Fibroblast of skin of back (primary cell): ENCODE results near the gene ADAM19.
"Not testable (repeated sequence)": the region's sequence is repeated elsewhere in the genome, so short reads cannot be mapped to it uniquely, and the experiment has no call there.

Source experiments
- DNase-seq: peaks from one replicate; pipeline ENCODE4 v3.0.0-alpha.2; 2013

The ADAM19 gene

DNA sequence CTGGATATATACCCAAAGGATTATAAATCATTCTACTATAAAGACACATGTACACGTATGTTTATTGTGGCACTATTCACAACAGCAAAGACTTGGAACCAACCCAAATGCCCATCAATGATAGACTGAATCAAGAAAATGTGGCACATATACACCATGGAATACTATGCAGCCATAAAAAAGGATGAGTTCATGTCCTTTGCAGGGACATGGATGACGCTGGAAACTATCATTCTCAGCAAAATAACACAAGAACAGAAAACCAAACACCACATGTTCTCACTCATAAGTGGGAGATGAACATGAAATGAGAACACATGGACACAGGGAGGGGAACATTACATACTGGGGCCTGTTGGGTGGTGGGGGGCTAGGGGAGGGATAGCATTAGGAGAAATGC, 92.9 kb downstream of the ADAM19 start:
- DNase-seq, result not testable (repeated sequence)

DNA sequence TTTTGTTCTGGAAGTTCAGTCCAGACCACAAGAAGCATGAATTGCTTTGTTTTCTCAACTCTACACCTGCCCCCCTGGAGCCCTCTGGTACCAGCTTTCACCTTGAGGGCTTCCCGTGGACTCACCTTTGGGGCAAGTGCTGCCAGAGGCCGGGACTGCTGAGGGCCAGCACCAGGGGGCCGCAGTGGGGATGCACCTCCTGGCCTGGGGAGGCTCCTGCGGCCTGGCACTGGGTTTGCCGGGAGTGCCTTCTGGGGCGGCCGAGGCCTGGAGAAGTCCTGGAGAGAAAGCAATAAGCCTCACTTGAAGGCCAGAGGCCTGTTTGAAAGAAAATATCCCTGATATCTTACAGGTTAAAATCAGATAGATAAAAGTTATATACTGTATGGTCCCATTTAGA, 93.9 kb downstream of the ADAM19 start:
- no peak for DNase-seq

- DNase-seq, result no peak
These were observed 94.3 kb downstream of the ADAM19 start for GRCh38 chr5:157481265-157481664.

GRCh38 chr5:157479612-157480510, 95.7 kb downstream of the ADAM19 start:
- no peak for DNase-seq

GRCh38 chr5:157479166-157479565, 96.4 kb downstream of the ADAM19 start:
- DNase-seq, result no peak

GRCh38 chr5:157478726-157479125, 96.8 kb downstream of the ADAM19 start:
- DNase-seq, result no peak

- DNase-seq, result no peak
These were observed 97.6 kb downstream of the ADAM19 start for GRCh38 chr5:157477814-157478494.

DNA sequence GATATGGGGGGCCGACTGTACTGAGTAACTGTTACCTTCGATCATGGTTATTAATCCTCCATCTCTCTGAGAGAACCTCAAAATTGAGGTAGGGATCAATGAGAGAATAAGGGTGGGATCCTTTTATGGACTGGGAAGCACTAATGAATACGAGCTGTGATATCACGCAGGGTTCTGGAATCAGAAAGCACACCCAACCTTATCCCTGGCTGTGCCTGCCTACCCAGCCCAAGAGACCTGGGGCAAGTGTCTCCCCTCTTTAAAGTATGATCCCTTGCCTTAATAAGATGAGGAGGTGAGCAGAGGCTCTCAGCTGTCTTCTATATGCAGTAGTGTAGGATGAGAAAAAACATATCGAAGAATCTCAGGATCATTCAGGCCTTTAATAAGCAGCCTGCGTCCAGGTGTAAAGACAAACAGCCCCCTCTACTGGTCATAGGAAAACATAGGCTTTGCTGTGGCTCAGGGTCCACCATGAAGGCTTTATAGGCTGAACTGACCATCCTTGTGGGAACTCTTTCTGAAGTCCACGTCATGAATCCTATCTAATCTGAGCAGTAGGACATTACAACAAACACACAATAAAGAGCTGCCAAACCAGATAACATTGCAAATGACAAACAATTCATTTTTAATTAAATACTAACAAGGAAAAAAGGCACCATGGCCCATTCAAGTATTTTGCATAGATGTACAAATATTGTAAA, 98.7 kb downstream of the ADAM19 start:
- peak; percentile 77 for DNase-seq

DNA sequence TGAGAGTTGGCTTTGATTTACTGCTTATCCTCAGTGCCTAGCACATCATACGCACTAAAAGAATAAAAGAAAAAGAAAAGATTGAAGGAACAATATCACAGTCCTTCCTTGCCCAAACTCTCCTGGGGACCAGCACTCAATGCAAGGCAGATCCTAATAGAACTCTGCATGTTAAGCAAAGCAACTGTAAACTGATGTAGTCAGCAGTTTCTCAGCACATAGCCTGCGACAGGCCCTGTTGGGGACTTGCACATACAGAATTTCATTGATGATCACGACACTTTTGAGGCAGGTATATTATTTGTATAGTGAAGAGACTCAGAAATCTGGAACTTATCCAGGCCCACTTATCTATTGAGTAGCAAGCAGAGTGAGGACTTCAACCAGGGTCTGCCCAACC, 100.1 kb downstream of the ADAM19 start:
- DNase-seq, result no peak

DNA sequence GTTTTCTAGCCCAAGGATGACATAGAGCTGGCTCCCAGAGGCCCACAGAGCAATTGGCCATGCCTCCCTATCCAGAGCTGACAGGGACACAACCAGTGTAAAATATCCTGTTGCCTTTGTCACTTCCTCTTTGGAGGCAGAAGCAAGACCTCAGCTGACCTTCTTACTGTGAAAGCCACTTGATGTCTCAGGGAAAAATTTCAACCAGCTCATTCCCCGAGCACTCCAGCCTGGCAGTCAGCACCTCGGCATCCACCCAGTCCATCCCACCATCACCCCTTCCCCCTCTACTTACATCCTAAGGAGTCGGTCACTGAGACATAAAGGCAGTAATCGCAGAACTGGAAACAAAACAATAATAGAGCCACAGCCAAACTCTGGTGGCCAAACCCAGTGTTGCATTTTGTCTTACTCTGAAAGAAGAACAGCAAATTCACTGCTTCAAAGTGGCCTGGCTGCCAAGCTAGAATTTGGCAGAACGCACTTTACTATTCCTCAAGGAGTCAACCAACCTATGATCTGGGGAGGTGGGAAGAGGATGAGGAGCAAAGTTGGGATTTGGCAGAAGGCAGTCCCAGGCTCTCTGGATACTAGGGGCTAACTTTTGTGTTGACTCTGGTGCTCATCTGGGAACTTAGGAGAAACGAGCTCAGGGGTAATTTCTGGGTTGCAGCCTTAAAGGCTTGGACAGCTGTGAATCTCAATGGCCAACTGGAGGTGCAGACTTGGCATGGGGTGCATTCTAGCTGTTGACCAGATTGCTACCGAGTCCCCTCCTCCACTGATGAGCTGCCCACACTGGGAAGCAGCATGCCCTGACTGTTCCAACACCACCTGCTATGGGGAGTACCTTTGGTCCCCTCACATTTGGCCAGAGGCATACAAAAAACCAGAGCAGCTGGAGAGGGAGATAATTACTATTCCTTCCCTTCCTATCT, 101.9 kb downstream of the ADAM19 start:
- DNase-seq, result peak; percentile 95

GRCh38 chr5:157471709-157472108, 103.9 kb downstream of the ADAM19 start:
- peak; percentile 55 for DNase-seq

- DNase-seq, result no peak
These were observed 104.9 kb downstream of the ADAM19 start for GRCh38 chr5:157470631-157471030.

DNA sequence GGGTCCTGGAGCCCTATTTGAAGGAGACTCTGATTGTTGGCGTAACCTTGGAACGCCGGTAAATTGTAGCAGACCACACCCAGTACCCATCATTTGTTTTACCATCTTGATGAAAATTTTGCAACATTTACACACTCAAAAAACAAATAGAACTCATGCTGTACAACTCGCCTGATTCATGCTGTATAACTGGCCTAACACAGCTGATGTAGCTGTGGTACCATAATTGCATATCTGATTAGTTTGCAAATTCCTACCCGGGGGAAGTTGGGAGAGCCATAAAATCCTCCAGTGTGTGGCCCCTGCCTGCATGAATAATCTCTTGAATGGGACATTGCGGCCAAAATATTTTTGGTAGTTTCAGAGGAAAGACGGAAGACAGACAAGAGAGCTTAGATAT, 105.9 kb downstream of the ADAM19 start:
- no peak for DNase-seq

DNA sequence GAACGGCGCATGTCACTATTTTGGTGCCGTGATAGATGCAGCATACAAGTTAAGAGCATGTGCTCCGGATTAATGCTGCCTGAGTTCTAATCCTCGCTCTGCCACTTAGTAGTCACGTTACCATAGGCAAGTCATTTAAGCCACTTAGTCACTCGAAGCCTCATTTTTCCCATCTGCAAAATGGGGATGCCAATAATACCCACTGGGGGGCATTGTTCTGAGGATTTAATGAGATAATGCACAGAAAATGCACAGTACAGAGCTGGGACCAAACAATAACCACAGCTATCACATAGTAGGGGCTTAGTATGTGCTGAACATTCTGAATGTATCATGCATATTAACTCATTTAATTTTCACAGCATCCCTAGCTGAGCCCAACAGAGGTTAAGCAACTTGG, 106.5 kb downstream of the ADAM19 start:
- no peak for DNase-seq

- DNase-seq, result no peak
These were observed 107.1 kb downstream of the ADAM19 start for GRCh38 chr5:157468293-157468965.

DNA sequence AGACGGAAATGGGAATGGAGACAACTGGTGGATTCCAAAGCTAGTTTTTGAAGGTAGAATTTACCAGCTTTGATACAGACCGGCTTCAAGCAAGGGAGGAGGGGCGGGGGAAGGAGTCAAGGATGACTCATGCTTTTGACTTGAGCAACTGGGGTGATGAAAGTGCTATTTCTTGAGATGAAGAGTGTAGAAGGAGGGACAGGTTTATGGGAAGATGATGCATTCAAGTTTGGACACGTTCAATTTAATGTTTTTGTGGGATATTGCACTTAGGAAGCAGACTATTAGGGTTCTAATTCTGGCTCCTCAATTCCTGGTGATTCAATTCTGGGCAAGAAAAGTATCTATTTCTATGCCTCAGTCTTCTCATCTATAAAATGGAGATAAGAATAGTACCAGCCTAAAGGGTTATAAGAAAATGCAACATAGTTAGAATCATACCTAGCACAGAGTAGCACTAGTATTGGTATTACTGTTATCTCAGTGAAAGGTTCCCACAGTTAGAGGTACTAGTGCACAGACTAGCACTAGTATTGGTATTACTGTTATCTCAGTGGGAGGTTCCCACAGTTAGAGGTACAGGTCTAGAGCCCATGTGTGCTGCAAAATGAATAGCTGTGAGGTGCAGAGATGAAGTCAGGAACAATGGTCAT, 110.9 kb downstream of the ADAM19 start:
- DNase-seq, result peak; percentile 92

GRCh38 chr5:157463621-157464518, 111.7 kb downstream of the ADAM19 start:
- DNase-seq, result peak; percentile 86

- DNase-seq, result no peak
These were observed 112.5 kb downstream of the ADAM19 start for GRCh38 chr5:157463081-157463480.

DNA sequence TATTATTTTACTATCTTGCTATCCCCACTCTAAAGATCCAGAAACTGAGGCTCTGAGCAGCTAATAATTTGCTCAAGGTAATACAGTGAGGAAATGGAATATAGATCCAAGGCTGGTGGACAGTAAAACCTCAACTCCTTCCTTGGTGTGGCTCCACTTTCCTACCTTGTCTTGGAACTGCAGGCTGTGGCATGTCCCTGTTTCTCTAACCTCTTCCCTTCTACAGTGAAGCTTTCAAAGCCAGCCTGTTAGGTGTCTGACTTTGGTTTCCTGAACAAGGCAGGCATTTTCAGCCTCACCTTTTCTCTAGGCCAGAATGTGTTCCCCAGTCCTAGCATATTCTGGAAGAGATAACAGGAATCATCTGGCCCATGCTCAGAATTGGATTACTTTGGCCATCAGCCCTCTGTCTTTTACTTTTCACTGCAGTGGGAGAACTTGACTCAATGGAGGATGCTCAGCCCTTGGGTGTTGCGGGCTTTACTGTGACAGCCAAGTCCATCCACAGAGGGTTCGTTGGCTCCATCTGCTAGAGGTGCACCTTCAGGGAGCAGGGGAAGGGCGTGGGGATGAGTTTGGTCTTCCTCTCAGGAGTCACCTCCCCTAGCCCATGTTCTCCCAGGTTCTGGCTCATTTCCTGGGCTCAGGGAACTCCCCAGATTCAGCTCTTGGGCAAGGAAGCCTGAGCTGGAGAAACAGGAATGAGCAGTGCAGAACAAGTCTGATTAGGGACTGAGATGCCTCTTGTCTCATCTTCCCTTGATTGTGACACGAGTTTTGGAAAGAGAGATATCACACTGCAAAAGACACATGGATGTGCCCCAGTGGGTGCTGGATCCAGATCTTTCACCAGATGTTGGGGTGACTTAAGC, 114.4 kb downstream of the ADAM19 start:
- no peak for DNase-seq
